ENCODE results near the gene RNASE8. TPM values are rescaled to one million over a fixed set of nuclear protein-coding genes. Genes with fewer than 3 reads are reported as not detected.

Gene RNASE8
- polyA plus RNA-seq, 3 donors, result not detected

- WGBS (ENCODE audit: insufficient coverage), result no CpG with 5 or more reads among the region's 7 CpGs
- peaks cover 51 to 61% of the 10 kb centered on the region in 2 donors for H3K4me1 ChIP-seq (ENCODE audit: control insufficient read depth in 1 of 2, insufficient read depth in 2 of 2, low read length in 2 of 2)
Measured at GRCh38 chr14:21023174-21023573, 34.4 kb upstream of the RNASE8 start.

GRCh38 chr14:21023817-21024584, 33.6 kb upstream of the RNASE8 start:
- peaks cover 2 to 4% of the 10 kb centered on the region in 2 donors for H3K9me3 ChIP-seq (replicated peaks in 1 of 2; ENCODE audit: control insufficient read depth in 1 of 2, insufficient read depth in 1 of 2, low read length in 2 of 2)
- peak overlapping the region; percentile 69 for H2AFZ ChIP-seq (ENCODE audit: insufficient read depth, low read depth, low read length, poor library complexity, severe bottlenecking)
- intact Hi-C loops (cut with micrococcal nuclease), result no loop called here
- no peaks in the 10 kb centered on the region for H4K20me1 ChIP-seq (ENCODE audit: insufficient read depth, low read length)
- peak overlapping the region; percentile 75 to 92 for H3K4me3 Mint-ChIP-seq
- WGBS (ENCODE audit: insufficient coverage), result 72% methylated on average over 5 of the region's 17 CpGs
- no peaks in the 10 kb centered on the region for H3K36me3 ChIP-seq (replicated peaks in 1 of 2; ENCODE audit: control insufficient read depth in 1 of 2, insufficient read depth in 2 of 2, low read length in 2 of 2)
- H3K79me2 ChIP-seq (ENCODE audit: insufficient read depth, low read length), result no peaks in the 10 kb centered on the region
- DNase-seq, result no peak
- H3K27me3 ChIP-seq (ENCODE audit: control insufficient read depth in 2 of 2, insufficient read depth in 2 of 2, low read length in 2 of 2), result peaks cover 15 to 37% of the 10 kb centered on the region in 2 donors
- H3K9ac ChIP-seq (ENCODE audit: insufficient read depth, low read length, poor library complexity, severe bottlenecking), result no peak overlapping the region
- H3K27ac ChIP-seq (ENCODE audit: low read depth in 1 of 2, low read length in 2 of 2), result no peak overlapping the region
- peaks cover 0 to 3% (median 1%) of the 10 kb centered on the region in 7 donors for H3K9me3 Mint-ChIP-seq
- H3K4me2 ChIP-seq (replicated peaks; ENCODE audit: extremely low read depth, low read length, poor library complexity, severe bottlenecking), result peak overlapping the region; percentile 80
- peaks cover 43 to 52% of the 10 kb centered on the region in 2 donors for H3K4me1 ChIP-seq (ENCODE audit: control insufficient read depth in 1 of 2, insufficient read depth in 2 of 2, low read length in 2 of 2)
- peaks cover 49% of the 10 kb centered on the region for H3K4me1 Mint-ChIP-seq
- TF ChIP-seq CTCF (IDR thresholded peaks at IDR 0.05), result no peak
- peaks cover 41 to 49% (median 43%) of the 10 kb centered on the region in 3 donors for H3K27me3 Mint-ChIP-seq (ENCODE audit: low read depth in 3 of 3)
- H3K4me3 ChIP-seq (replicated peaks in 1 of 3; ENCODE audit: low read depth in 2 of 3, low read length in 3 of 3), result peak overlapping the region; percentile 40 to 71 (median 43)
- H3K36me3 Mint-ChIP-seq, result peaks cover 0 to 6% of the 10 kb centered on the region in 2 donors
- peak overlapping the region in 3 of 7 donors; percentile 5 to 61 (median 27) for H3K27ac Mint-ChIP-seq

More at GRCh38 chr14:21023174-21023573, 34.4 kb upstream of the RNASE8 start:
- Histone ChIP-seq H3K27ac (ENCODE audit: low read depth in 1 of 2, low read length in 2 of 2) (peak overlapping the region in 1 of 2 donors; percentile 7), H3K36me3 (replicated peaks in 1 of 2; ENCODE audit: control insufficient read depth in 1 of 2, insufficient read depth in 2 of 2, low read length in 2 of 2) (no peaks in the 10 kb centered on the region), H3K9ac (ENCODE audit: insufficient read depth, low read length, poor library complexity, severe bottlenecking) (no peak overlapping the region), H3K4me2 (replicated peaks; ENCODE audit: extremely low read depth, low read length, poor library complexity, severe bottlenecking) (peak overlapping the region; percentile 7), H2AFZ (ENCODE audit: insufficient read depth, low read depth, low read length, poor library complexity, severe bottlenecking) (no peak overlapping the region), H4K20me1 (ENCODE audit: insufficient read depth, low read length) (no peaks in the 10 kb centered on the region), H3K79me2 (ENCODE audit: insufficient read depth, low read length) (no peaks in the 10 kb centered on the region), H3K27me3 (ENCODE audit: control insufficient read depth in 2 of 2, insufficient read depth in 2 of 2, low read length in 2 of 2) (peaks cover 15 to 37% of the 10 kb centered on the region in 2 donors), H3K9me3 (replicated peaks in 1 of 2; ENCODE audit: control insufficient read depth in 1 of 2, insufficient read depth in 1 of 2, low read length in 2 of 2) (peaks cover 2 to 4% of the 10 kb centered on the region in 2 donors), H3K4me3 (replicated peaks in 1 of 3; ENCODE audit: low read depth in 2 of 3, low read length in 3 of 3) (no peak overlapping the region)
- Mint-ChIP-seq H3K4me1 (peaks cover 58% of the 10 kb centered on the region), H3K27me3 (ENCODE audit: low read depth in 3 of 3) (peaks cover 41 to 47% (median 46%) of the 10 kb centered on the region in 3 donors), H3K27ac (no peak overlapping the region), H3K4me3 (peak overlapping the region in 1 of 2 donors; percentile 92), H3K36me3 (peaks cover 0 to 6% of the 10 kb centered on the region in 2 donors), H3K9me3 (peaks cover 0 to 3% (median 1%) of the 10 kb centered on the region in 7 donors)
- no peak for TF ChIP-seq CTCF (IDR thresholded peaks at IDR 0.05)
- intact Hi-C loops (cut with micrococcal nuclease), result no loop called here
- peak; percentile 38 to 58 (median 52) for DNase-seq

Measured in CD14-positive monocyte (primary cell).